ENCODE measurements around the gene SLC29A1. TPM values are rescaled to one million over a fixed set of nuclear protein-coding genes. Genes with fewer than 3 reads are reported as not detected.

Gene SLC29A1
- total and polyA plus RNA-seq, 2 donors (not counting 1 experiment from before 2014, with no cell fraction given) = 6.0 to 7.3 TPM

- no peaks in the 10 kb centered on the region for H3K27me3 Mint-ChIP-seq
- peak; percentile 37 for ATAC-seq (ENCODE audit: low read depth)
- Histone ChIP-seq H3K4me1 (ENCODE audit: control insufficient read depth in 2 of 2, insufficient read depth in 2 of 2, low read length in 2 of 2) (peaks cover 22 to 40% of the 10 kb centered on the region in 2 donors), H3K79me2 (ENCODE audit: control insufficient read depth, insufficient read depth, low read length) (no peaks in the 10 kb centered on the region), H3K36me3 (replicated peaks in 1 of 2; ENCODE audit: control extremely low read depth in 1 of 2, control insufficient read depth in 1 of 2, extremely low read depth in 1 of 2, insufficient read depth in 2 of 2, low read length in 1 of 2) (no peaks in the 10 kb centered on the region), H3K4me3 (ENCODE audit: control extremely low read depth in 1 of 5, extremely low read depth in 1 of 5, insufficient read depth in 1 of 5, low read depth in 2 of 5, low read length in 4 of 5) (peak overlapping the region in 4 of 5 experiments; percentile 45 to 59 (median 54)), H3K9ac (ENCODE audit: low read length) (peak overlapping the region; percentile 67), H3K27ac (ENCODE audit: low read length in 2 of 2) (no peak overlapping the region), H3K4me2 (replicated peaks; ENCODE audit: low read depth, low read length, poor library complexity, severe bottlenecking) (peak overlapping the region; percentile 97), H2AFZ (ENCODE audit: insufficient read depth, low read depth, low read length, poor library complexity, severe bottlenecking) (peak overlapping the region; percentile 87), H4K20me1 (ENCODE audit: control insufficient read depth, insufficient read depth, low read length, poor library complexity, severe bottlenecking) (no peaks in the 10 kb centered on the region), H3K27me3 (replicated peaks in 1 of 4; ENCODE audit: control extremely low read depth in 1 of 4, control insufficient read depth in 3 of 4, insufficient read depth in 4 of 4, low read length in 3 of 4) (peaks cover 0 to 2% (median 0%) of the 10 kb centered on the region in 4 experiments), H3K9me3 (ENCODE audit: control extremely low read depth in 1 of 3, control insufficient read depth in 2 of 3, insufficient read depth in 1 of 3, low read length in 2 of 3) (no peaks in the 10 kb centered on the region)
- H3K4me3 Mint-ChIP-seq = peak overlapping the region; percentile 85
- POLR2A ChIA-PET = interaction anchor here (0.7 to 2.4 kb wide), 4 partner anchors 17 to 45 kb away, joined by 3 to 11 read pairs (median 5); partner anchors contain the start of gene HSP90AB1
- H3K9me3 Mint-ChIP-seq (ENCODE audit: insufficient read depth) = no peaks in the 10 kb centered on the region
- H3K4me1 Mint-ChIP-seq = peaks cover 36% of the 10 kb centered on the region
- 2% methylated on average over 31 of the region's 45 CpGs for WGBS (ENCODE audit: insufficient coverage)
- CTCF ChIA-PET = interaction anchor here (0.7 to 1.1 kb wide), 3 partner anchors 11 to 94 kb away, joined by 3 read pairs; partner anchors contain the start of gene AARS2
- TF ChIP-seq EZH2 (IDR thresholded peaks at IDR 0.05; ENCODE audit: borderline replicate concordance, insufficient read depth, low read depth, low read length, poor library complexity, severe bottlenecking) (no peak), CTCF (IDR thresholded peaks at IDR 0.05) (no peak)
- intact Hi-C loops (cut with micrococcal nuclease) = no loop called here
- H3K27ac Mint-ChIP-seq = no peak overlapping the region
- DNase-seq = peak; percentile 68
Measured at GRCh38 chr6:44219053-44219814, 4.2 kb upstream of the SLC29A1 start.
